Measurements from ENCODE around the gene THADA. TPM values are rescaled to one million over a fixed set of nuclear protein-coding genes. Genes with fewer than 3 reads are reported as not detected.
"Not testable (repeated sequence)": the region's sequence is repeated elsewhere in the genome, so short reads cannot be mapped to it uniquely, and the experiment has no call there.

Gene THADA
- total RNA-seq, 1 donor from 2014 or later: 59.3 TPM

DNA sequence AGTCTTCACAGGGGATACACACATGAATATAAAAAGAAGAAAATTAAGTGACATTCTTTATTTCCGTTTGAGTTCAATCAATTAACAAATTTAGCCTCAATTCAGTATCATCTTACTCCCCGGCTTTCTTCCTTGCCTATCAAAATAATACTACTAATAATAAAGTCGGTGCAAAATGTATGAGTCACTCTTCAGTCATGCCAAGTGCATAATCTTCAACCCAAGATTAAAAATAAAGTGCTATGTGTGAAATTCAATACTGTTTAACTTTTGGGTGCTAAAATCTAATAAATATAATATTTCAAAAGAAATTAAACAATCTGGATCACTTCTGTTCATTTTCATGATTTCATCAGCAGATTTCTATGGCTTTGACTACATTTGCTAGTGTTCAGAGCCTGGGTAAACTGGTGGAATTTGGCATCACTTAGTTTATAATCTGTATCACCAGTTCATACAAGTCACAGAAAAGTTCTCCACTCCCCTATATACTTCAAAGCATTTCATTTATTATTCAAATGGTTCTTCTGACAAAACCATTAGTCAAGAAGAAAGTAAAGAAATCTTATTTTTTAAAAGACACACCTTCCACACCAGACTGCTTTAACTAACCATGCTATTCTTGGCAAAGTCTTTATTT, 183.6 kb downstream of the THADA start:
- no peak for DNase-seq (ENCODE audit: low spot score)

DNA sequence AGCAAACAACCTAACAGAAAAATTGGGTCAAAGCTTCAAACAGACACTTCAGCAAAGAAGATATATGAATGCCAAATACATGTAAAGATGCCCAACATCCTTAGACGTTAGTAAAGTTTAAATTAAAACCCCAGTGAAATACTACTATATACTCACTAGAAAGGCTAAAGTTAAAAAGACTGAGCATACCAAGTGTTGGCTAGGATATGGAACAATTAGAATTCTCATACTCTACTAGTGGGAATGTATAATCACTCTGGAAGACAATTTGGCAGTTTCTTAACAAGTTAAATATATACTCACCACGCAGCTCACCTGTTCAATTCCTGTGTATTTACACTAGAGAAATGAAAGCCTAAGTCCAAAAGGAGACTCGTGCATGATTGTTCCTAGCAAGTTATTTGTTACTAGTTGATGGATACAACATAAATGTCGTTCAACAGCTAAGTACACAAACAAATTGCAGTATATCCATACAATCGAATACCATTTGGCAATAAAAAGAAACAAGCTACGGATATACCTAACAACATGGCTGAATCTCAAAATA, 185.7 kb downstream of the THADA start:
- no peak for DNase-seq (ENCODE audit: low spot score)

GRCh38 chr2:43408407-43409160, 187.3 kb downstream of the THADA start:
- no peak for DNase-seq (ENCODE audit: low spot score)

GRCh38 chr2:43407935-43408334, 187.9 kb downstream of the THADA start:
- no peak for DNase-seq (ENCODE audit: low spot score)

DNA sequence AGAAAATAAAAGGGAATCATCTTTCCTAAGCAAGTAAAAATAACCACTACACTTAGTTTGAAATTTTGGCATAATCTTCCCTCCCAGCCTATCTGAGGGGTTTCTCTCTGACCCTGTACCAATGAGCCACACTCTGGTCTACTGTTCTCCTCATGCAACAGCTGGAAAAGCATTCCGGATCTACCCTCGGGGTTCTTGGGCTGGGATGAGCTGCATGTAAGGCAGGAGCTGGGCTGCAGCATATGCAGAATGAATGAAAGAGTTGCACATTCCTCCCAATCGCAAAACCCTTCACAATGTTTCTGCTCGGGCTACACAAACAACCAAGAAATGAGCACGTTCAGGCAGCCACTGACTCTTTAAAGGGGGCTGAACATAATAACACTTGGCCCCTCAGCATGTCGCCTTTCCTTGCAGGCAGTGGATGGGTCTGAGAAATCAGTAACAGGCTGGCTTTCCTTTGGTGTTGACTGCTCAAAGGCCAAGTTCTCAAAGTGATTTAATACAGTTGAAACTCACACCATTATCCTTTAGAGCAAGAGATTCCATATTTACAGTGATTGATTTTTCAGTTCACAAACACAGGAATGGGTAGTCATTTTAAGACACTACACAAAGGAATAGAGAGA, 189.1 kb downstream of the THADA start:
- no peak for DNase-seq (ENCODE audit: low spot score)

DNA sequence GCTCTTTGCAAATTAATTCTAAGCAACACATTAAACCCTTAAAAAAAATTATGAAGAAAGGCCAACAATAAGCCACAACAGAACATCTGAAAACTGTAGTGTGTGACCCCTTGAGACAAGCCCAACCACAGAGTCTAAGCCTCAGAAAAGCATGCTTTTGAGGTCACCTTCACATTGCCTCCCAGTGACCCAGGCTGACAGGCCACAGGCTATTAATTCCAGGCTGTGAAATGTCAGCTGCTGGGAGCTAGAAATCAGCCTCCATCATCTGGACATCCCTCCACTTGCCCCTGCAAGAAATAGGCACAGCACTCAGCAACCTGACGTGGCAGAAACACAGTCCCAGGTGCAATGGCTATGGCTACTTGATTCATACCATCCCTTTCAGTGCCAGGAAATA, 190.0 kb downstream of the THADA start:
- no peak for DNase-seq (ENCODE audit: low spot score)

GRCh38 chr2:43402452-43402937, 193.3 kb downstream of the THADA start:
- no peak for DNase-seq (ENCODE audit: low spot score)

DNA sequence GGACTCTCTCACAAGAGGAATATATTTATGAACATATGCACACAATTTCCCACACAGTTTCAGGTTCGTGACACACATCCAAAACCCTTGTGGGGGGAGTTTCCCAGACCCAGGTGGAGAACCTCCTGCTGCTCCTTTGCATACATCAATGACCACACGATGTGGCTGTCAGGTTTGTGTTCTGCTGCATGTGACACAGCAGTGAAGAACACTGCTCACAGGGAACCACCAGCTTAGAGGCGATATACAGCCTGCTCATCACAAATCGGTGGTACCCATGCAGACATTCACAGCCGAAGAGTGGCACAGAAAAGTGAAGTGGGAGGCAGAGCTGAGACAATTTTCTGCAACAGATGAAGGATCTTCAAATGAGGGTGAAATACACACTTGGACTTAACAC, 193.8 kb downstream of the THADA start:
- DNase-seq (ENCODE audit: low spot score): no peak

DNA sequence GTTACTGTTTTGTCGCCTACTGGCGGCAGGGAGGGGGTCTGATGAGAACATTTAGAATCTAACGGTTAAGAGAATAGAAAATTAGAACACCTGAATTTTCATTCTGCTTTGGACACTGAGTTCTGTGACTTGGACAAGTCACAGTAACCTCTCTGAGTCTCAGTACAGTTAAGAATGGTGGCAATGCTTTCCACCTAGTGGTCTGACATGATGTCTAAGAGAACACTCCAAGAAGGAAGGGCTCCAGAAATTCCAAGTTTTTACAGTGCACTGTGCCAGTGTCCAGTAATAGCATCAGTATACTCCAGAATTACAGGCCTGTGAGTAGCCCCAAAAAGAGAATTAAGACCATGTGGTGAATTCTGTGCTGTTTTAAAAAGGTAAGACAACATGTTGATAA, 195.3 kb downstream of the THADA start:
- no peak for DNase-seq (ENCODE audit: low spot score)

DNA sequence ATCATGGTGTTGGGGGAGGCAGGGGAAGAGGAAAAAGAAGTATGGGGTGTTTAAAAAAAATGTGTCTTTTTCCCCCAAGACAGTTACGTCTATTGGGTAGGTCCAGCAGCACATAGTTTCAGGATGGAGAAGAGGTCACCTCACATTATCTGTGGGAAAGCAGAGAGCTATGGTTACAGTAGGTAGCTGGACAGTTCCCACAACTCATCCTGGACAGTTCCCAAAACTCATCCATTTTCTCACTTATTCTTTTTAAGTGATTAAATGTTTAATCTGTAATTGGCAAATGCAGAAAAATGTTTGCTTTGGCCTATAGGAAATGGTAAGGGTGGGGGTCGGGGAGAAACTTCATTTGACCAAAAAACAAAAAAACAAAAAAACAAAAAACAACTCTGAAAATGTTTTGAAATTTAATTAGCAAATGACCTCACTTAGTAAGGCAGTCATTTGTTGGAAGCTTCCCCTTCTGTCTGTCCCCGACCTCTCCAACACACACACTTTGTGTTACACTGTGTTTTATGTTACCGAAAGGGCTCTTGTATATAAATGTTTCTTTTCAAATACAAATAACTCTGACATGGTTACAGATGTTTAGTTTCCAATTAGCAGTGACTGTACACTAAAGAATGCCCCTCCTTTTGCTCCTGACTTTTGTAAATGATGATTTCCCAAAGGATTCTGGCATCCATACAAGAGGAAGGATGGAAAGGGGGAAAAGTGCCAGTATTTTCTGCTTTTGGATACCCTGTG, 196.1 kb downstream of the THADA start:
- DNase-seq (ENCODE audit: low spot score): no peak

- DNase-seq (ENCODE audit: low spot score): no peak
Observed at GRCh38 chr2:43399098-43399497, 196.7 kb downstream of the THADA start.

GRCh38 chr2:43397821-43398220, 198.0 kb downstream of the THADA start:
- no peak for DNase-seq (ENCODE audit: low spot score)

DNA sequence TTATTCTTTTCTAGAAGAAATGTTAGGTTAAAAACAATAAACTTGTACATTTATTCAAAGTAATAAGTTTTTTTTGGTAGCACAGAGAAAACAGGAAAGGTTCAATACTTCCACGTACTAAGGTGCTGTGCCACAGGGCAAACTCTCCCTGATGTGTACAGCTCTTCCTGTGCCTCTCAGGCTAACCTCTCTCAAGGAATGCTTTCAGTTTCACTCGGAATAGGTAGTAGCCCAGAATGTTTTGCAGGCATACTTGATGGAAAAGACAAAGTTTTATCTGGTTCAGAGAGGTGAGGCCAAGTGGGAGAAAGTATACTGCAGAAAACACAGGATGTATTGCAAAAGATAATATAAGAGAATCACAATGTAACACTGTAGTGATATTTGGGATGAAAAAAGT, 198.4 kb downstream of the THADA start:
- DNase-seq (ENCODE audit: low spot score): no peak

- not testable (repeated sequence) for DNase-seq (ENCODE audit: low spot score)
Observed at GRCh38 chr2:43396344-43396743, 199.5 kb downstream of the THADA start.

- DNase-seq (ENCODE audit: low spot score): no peak
Observed at GRCh38 chr2:43393918-43394317, 201.9 kb downstream of the THADA start.

- no peak for DNase-seq (ENCODE audit: low spot score)
Observed at GRCh38 chr2:43391878-43392215, 204.0 kb downstream of the THADA start.

DNA sequence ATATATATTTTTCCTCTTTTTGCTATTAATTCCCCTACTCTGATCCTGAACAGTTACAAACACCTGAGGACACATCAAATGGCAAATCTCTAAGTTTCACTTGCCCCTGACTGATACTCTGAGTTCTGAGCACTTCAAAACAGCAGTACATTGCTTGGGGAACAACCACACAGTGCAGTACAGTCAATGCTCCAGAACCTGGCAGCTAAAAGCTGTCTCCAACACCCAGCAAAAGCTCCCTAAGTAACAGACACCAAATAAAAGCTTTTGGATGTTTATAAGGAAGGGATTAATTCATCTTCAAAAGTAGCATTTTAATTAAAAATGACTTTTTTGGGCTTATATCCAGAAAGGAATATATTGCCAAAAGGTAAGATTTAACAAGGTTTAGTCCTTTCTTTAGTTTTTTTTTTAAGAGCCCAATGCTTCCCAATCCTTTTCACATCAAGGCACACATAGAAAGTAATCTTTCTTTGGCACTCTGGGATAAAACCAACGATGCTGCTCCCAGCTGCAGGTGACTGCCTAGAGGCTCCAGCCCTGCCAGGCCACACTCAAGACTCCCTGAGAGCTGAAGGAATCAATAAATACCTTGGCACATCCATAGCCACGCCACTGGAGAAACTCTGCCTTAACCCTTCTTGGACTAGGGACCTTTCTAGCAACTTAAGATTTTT, 204.5 kb downstream of the THADA start:
- no peak for DNase-seq (ENCODE audit: low spot score)

GRCh38 chr2:43389581-43390466, 206.0 kb downstream of the THADA start:
- DNase-seq (ENCODE audit: low spot score): no peak

DNA sequence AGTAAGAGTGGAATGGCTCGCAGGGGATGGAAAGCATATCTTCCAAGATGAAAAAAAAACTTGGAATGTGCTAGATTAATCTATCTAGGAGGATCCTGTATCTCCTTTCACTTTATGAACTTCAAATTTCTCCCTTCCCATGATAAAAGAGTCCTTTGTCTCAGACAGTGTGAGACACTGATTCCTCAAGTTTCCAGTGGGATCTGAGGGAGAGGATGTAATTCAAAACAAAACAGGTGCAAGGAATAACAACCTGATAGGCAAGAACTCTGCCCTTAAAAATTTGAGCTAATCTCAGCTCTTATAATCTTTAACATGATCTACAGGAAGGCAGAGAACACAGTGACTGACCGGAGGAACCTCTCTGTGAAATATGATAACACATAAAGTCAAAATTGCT, 207.5 kb downstream of the THADA start:
- DNase-seq (ENCODE audit: low spot score): no peak
